T-cell (primary cell): Measurements from ENCODE around the gene SART3. TPM values are rescaled to one million over a fixed set of nuclear protein-coding genes. Genes with fewer than 3 reads are reported as not detected.
"Not testable (repeated sequence)": the region's sequence is repeated elsewhere in the genome, so short reads cannot be mapped to it uniquely, and the experiment has no call there.

Experiments
- ATAC-seq, 4 experiments: fragments of 200-7000 bp in 3 of 4; fragments of 150-1000 bp in 1 of 4; cut with Tn5 transposase; replicated peaks in 1 of 4; 1 replicate in 3 of 4; 2 replicates in 1 of 4; pipeline ENCODE4 v1.10.0; 2021; ENCODE audit warnings: moderate library complexity in 3 of 4, mild to moderate bottlenecking in 2 of 4, moderate number of reproducible peaks in 1 of 4
- CTCF ChIA-PET, 2 donors: fragments of 300-600 bp; sonication (Branson Sonifier 250); formaldehyde crosslinking; loops; one replicate each; lab custom pipeline; 2022; ENCODE audit warnings: antibody characterized with exemption in 2 of 2; lab: Charles Lee
- POLR2A ChIA-PET, 2 donors: fragments of 300-600 bp; sonication (Branson Sonifier 250); formaldehyde crosslinking; loops; one replicate each; lab custom pipeline; 2022; ENCODE audit warnings: antibody characterized with exemption in 2 of 2; lab: Charles Lee
- DNase-seq, 35 experiments: peaks; one replicate each; pipeline versions ENCODE4 v3.0.0 to v3.0.0-alpha.2; 2013 to 2023
- H3K27ac ChIP-seq: one replicate; pipeline ENCODE4 v1.5.1; 2013; ENCODE audit warnings: low read length
- H3K27me3 ChIP-seq, 2 experiments: replicated peaks in 1 of 2; 1 replicate in 1 of 2; 2 replicates in 1 of 2; pipeline versions ENCODE4 v1.6.1 to v1.7.0; 2013; ENCODE audit warnings: low read length in 1 of 2, mixed read lengths in 1 of 2; ENCODE audit not compliant: control insufficient read depth in 2 of 2, insufficient read depth in 2 of 2; ENCODE audit errors: extremely low read depth in 1 of 2
- H3K36me3 ChIP-seq, 2 donors: 1 replicate in 1 of 2; 2 replicates in 1 of 2; pipeline versions ENCODE4 v1.6.1 to v1.7.0; 2013; ENCODE audit warnings: low read length in 1 of 2; ENCODE audit not compliant: control insufficient read depth in 2 of 2, insufficient read depth in 1 of 2; ENCODE audit errors: extremely low read depth in 1 of 2
- H3K4me1 ChIP-seq, 2 experiments: 1 replicate in 1 of 2; 2 replicates in 1 of 2; pipeline versions ENCODE4 v1.6.1 to v1.7.0; 2013; ENCODE audit warnings: low read length in 2 of 2, mixed read lengths in 1 of 2; ENCODE audit not compliant: insufficient read depth in 2 of 2, control insufficient read depth in 1 of 2; ENCODE audit errors: extremely low read depth in 1 of 2
- H3K4me3 ChIP-seq, 2 donors: 1 replicate in 1 of 2; 2 replicates in 1 of 2; pipeline versions ENCODE4 v1.5.1 to v1.7.0; 2013; ENCODE audit warnings: mild to moderate bottlenecking in 2 of 2, low read length in 1 of 2, moderate library complexity in 1 of 2; ENCODE audit not compliant: control insufficient read depth in 1 of 2; ENCODE audit errors: extremely low read depth in 1 of 2
- H3K9me3 ChIP-seq: 2 replicates; pipeline ENCODE4 v1.7.0; 2013
- H3K27ac Mint-ChIP-seq, 2 donors: one replicate each; pipeline ENCODE4 v1.8.0; 2020 to 2021; ENCODE audit warnings: mild to moderate bottlenecking in 2 of 2, mixed read lengths in 2 of 2
- H3K27me3 Mint-ChIP-seq, 2 donors: one replicate each; pipeline ENCODE4 v1.8.0; 2021 to 2022; ENCODE audit warnings: mixed read lengths in 2 of 2
- H3K36me3 Mint-ChIP-seq: one replicate; pipeline ENCODE4 v1.8.0; 2021; ENCODE audit warnings: mixed read lengths
- H3K4me1 Mint-ChIP-seq, 3 donors: one replicate each; pipeline ENCODE4 v1.8.0; 2020 to 2022; ENCODE audit warnings: mixed read lengths in 3 of 3, mild to moderate bottlenecking in 1 of 3
- H3K4me3 Mint-ChIP-seq, 3 donors: one replicate each; pipeline ENCODE4 v1.8.0; 2020 to 2022; ENCODE audit warnings: mild to moderate bottlenecking in 3 of 3, mixed read lengths in 3 of 3, moderate library complexity in 3 of 3
- H3K9me3 Mint-ChIP-seq, 3 donors: one replicate each; pipeline ENCODE4 v1.8.0; 2020 to 2022; ENCODE audit warnings: mixed read lengths in 3 of 3
- WGBS: methylation state at CpG from one replicate; pipeline ENCODE4 v1.1.5; 2013; ENCODE audit warnings: missing lambda C conversion rate; ENCODE audit not compliant: insufficient coverage; 5-methylcytosine and 5-hydroxymethylcytosine counted together
- total RNA-seq, 35 experiments: library from RNA in 6 of 35; stranded (reverse) in 6 of 35; fragments of 120-200 nt in 1 of 35; gene quantifications; one replicate each; pipeline versions ENCODE4 v1.2.1 to v1.2.4 and lab custom pipeline; 2013 to 2026

The SART3 gene
- total RNA-seq, 5 donors from 2014 or later (not counting 1 experiment from before 2014, with no cell fraction given), result 76.3 to 107 (median 84.9) TPM

- H3K27me3 Mint-ChIP-seq, result no peaks in the 10 kb centered on the region
- peak overlapping the region; percentile 99 to 100 for H3K27ac Mint-ChIP-seq
- Histone ChIP-seq H3K27ac (peak overlapping the region; percentile 93), H3K4me1 (peaks cover 34 to 62% of the 10 kb centered on the region in 2 experiments), H3K9me3 (no peaks in the 10 kb centered on the region), H3K4me3 (peak overlapping the region; percentile 82 to 96), H3K27me3 (no peaks in the 10 kb centered on the region), H3K36me3 (peaks cover 0 to 38% of the 10 kb centered on the region in 2 donors)
- H3K9me3 Mint-ChIP-seq, result no peaks in the 10 kb centered on the region
- WGBS, result 1% methylated on average over 18 of the region's 20 CpGs
- CTCF ChIA-PET, result interaction anchor here (0.5 to 11.9 kb wide), 10 partner anchors 47 to 531 kb away, joined by 3 to 140 read pairs (median 4); partner anchors contain the start of genes ALKBH2 (in 1 of the 2) and FICD (in 1 of the 2)
- H3K4me3 Mint-ChIP-seq, result peak overlapping the region; percentile 98 to 100 (median 100)
- POLR2A ChIA-PET, result interaction anchor here (0.6 to 1.7 kb wide), 5 partner anchors 30 to 71 kb away, joined by 3 to 6 read pairs (median 3); partner anchors contain the start of gene SELPLG (in 1 of the 2)
- peaks cover 47 to 74% (median 69%) of the 10 kb centered on the region in 3 donors for H3K4me1 Mint-ChIP-seq
- DNase-seq (peak in 1 of 35 experiments; percentile 12), ATAC-seq (peak; percentile 1 to 7 (median 3))
- H3K36me3 Mint-ChIP-seq, result peaks cover 13% of the 10 kb centered on the region
These were observed 927 bp upstream of the SART3 start for GRCh38 chr12:108561852-108562347.

GRCh38 chr12:108560321-108560721, 652 bp downstream of the SART3 start:
- no peak for ATAC-seq
- 2% methylated on average over 6 of the region's 12 CpGs for WGBS
- DNase-seq, result no peak
- Mint-ChIP-seq H3K4me3 (peak overlapping the region; percentile 98 to 100 (median 100)), H3K36me3 (peaks cover 8% of the 10 kb centered on the region), H3K27ac (peak overlapping the region; percentile 99 to 100), H3K4me1 (peaks cover 53 to 75% (median 71%) of the 10 kb centered on the region in 3 donors), H3K27me3 (no peaks in the 10 kb centered on the region), H3K9me3 (no peaks in the 10 kb centered on the region)
- peaks cover 2 to 25% of the 10 kb centered on the region in 2 donors for H3K36me3 ChIP-seq
- H3K4me3 ChIP-seq, result peak overlapping the region; percentile 82 to 96
- peaks cover 39 to 59% of the 10 kb centered on the region in 2 experiments for H3K4me1 ChIP-seq
- ChIA-PET POLR2A (interaction anchor here (0.8 to 1.1 kb wide), 1 partner anchor 58 kb away, joined by 4 to 5 read pairs; no protein-coding TSS in a partner anchor), CTCF (interaction anchor here (0.5 to 11.9 kb wide), 9 partner anchors 57 to 1871 kb away, joined by 3 to 140 read pairs (median 3); partner anchors contain the start of gene SELPLG (in 1 of the 2))
- H3K27me3 ChIP-seq, result no peaks in the 10 kb centered on the region
- peak overlapping the region; percentile 93 for H3K27ac ChIP-seq
- no peaks in the 10 kb centered on the region for H3K9me3 ChIP-seq

- H3K9me3 ChIP-seq, result no peaks in the 10 kb centered on the region
- ChIA-PET POLR2A (no interaction called here), CTCF (interaction anchor here (0.6 to 1.1 kb wide), 3 partner anchors 11 to 831 kb away, joined by 3 read pairs; no protein-coding TSS in a partner anchor)
- Mint-ChIP-seq H3K36me3 (peaks cover 9% of the 10 kb centered on the region), H3K4me3 (peak overlapping the region; percentile 98 to 100 (median 100)), H3K27ac (peak overlapping the region; percentile 99 to 100), H3K27me3 (no peaks in the 10 kb centered on the region), H3K9me3 (no peaks in the 10 kb centered on the region), H3K4me1 (peaks cover 59 to 79% (median 75%) of the 10 kb centered on the region in 3 donors)
- peaks cover 40 to 61% of the 10 kb centered on the region in 2 experiments for H3K4me1 ChIP-seq
- DNase-seq (no peak), ATAC-seq (no peak)
- no peak overlapping the region for H3K27ac ChIP-seq
- H3K4me3 ChIP-seq, result peak overlapping the region; percentile 82 to 96
- H3K27me3 ChIP-seq, result no peaks in the 10 kb centered on the region
- peaks cover 4 to 19% of the 10 kb centered on the region in 2 donors for H3K36me3 ChIP-seq
- WGBS, result 27% methylated on average over 2 of the region's 3 CpGs
These were observed 1.2 kb downstream of the SART3 start for GRCh38 chr12:108559748-108560147.

GRCh38 chr12:108559007-108559655, 1.8 kb downstream of the SART3 start:
- Histone ChIP-seq H3K27ac (no peak overlapping the region), H3K27me3 (no peaks in the 10 kb centered on the region), H3K4me3 (no peak overlapping the region), H3K9me3 (no peaks in the 10 kb centered on the region), H3K36me3 (peaks cover 4 to 13% of the 10 kb centered on the region in 2 donors), H3K4me1 (peaks cover 41 to 60% of the 10 kb centered on the region in 2 experiments)
- H3K36me3 Mint-ChIP-seq, result peaks cover 7% of the 10 kb centered on the region
- no peaks in the 10 kb centered on the region for H3K27me3 Mint-ChIP-seq
- ChIA-PET CTCF (interaction anchor here (0.6 to 0.7 kb wide), 3 partner anchors 10 to 259 kb away, joined by 3 to 7 read pairs (median 5); no protein-coding TSS in a partner anchor), POLR2A (interaction anchor here in 1 of 2 donors (0.6 kb wide), 1 partner anchor 75 kb away, joined by 4 read pairs; no protein-coding TSS in a partner anchor)
- peak overlapping the region; percentile 34 to 99 for H3K27ac Mint-ChIP-seq
- peak overlapping the region; percentile 98 to 100 (median 100) for H3K4me3 Mint-ChIP-seq
- WGBS, result 85% methylated on average over 5 of the region's 14 CpGs
- ATAC-seq (no peak), DNase-seq (no peak)
- peaks cover 61 to 79% (median 71%) of the 10 kb centered on the region in 3 donors for H3K4me1 Mint-ChIP-seq
- no peaks in the 10 kb centered on the region for H3K9me3 Mint-ChIP-seq

- POLR2A ChIA-PET, result interaction anchor here in 1 of 2 donors (0.6 kb wide), 1 partner anchor 1742 kb away, joined by 3 read pairs; no protein-coding TSS in a partner anchor
These were observed 5.6 kb downstream of the SART3 start for GRCh38 chr12:108555383-108555782.

GRCh38 chr12:108553799-108554198, 7.2 kb downstream of the SART3 start:
- H3K27ac Mint-ChIP-seq, result no peak overlapping the region
- H3K4me3 ChIP-seq, result no peak overlapping the region
- DNase-seq, result no peak
- H3K9me3 Mint-ChIP-seq, result no peaks in the 10 kb centered on the region
- POLR2A ChIA-PET, result interaction anchor here in 1 of 2 donors (0.5 kb wide), 1 partner anchor 204 kb away, joined by 10 read pairs; no protein-coding TSS in a partner anchor
- peaks cover 20% of the 10 kb centered on the region for H3K36me3 Mint-ChIP-seq
- no peaks in the 10 kb centered on the region for H3K27me3 ChIP-seq
- no peak overlapping the region for H3K27ac ChIP-seq
- CTCF ChIA-PET, result interaction anchor here in 1 of 2 donors (0.5 kb wide), 1 partner anchor 43 kb away, joined by 6 read pairs; no protein-coding TSS in a partner anchor
- H3K36me3 ChIP-seq, result peaks cover 4 to 8% of the 10 kb centered on the region in 2 donors
- peaks cover 20 to 24% of the 10 kb centered on the region in 2 experiments for H3K4me1 ChIP-seq
- H3K27me3 Mint-ChIP-seq, result no peaks in the 10 kb centered on the region
- peak overlapping the region in 1 of 3 donors; percentile 48 for H3K4me3 Mint-ChIP-seq
- WGBS, result 100% methylated on average over 3 of the region's 5 CpGs
- ATAC-seq, result no peak
- peaks cover 81 to 87% (median 84%) of the 10 kb centered on the region in 3 donors for H3K4me1 Mint-ChIP-seq
- H3K9me3 ChIP-seq, result no peaks in the 10 kb centered on the region

More at GRCh38 chr12:108555383-108555782, 5.6 kb downstream of the SART3 start:
- not testable (repeated sequence) for H3K4me3 ChIP-seq, H3K27me3 Mint-ChIP-seq, ATAC-seq, H3K27ac Mint-ChIP-seq, H3K9me3 ChIP-seq, H3K36me3 ChIP-seq, H3K27ac ChIP-seq, DNase-seq, H3K9me3 Mint-ChIP-seq, H3K27me3 ChIP-seq
- WGBS, result 87% methylated on average over 6 of the region's 9 CpGs
- Mint-ChIP-seq H3K36me3 (peaks cover 13% of the 10 kb centered on the region), H3K4me3 (peak overlapping the region in 2 of 3 donors; percentile 21 to 98), H3K4me1 (peaks cover 85 to 94% (median 89%) of the 10 kb centered on the region in 3 donors)
- CTCF ChIA-PET, result interaction anchor here (0.6 to 1.2 kb wide), 5 partner anchors 24 to 656 kb away, joined by 3 to 5 read pairs (median 4); no protein-coding TSS in a partner anchor
- H3K4me1 ChIP-seq, result peaks cover 33 to 38% of the 10 kb centered on the region in 2 experiments
